ENCODE data around the gene RELL1. TPM values are rescaled to one million over a fixed set of nuclear protein-coding genes. Genes with fewer than 3 reads are reported as not detected.

RELL1 gene
- total RNA-seq, 1 donor from 2014 or later: 23.1 TPM

DNA sequence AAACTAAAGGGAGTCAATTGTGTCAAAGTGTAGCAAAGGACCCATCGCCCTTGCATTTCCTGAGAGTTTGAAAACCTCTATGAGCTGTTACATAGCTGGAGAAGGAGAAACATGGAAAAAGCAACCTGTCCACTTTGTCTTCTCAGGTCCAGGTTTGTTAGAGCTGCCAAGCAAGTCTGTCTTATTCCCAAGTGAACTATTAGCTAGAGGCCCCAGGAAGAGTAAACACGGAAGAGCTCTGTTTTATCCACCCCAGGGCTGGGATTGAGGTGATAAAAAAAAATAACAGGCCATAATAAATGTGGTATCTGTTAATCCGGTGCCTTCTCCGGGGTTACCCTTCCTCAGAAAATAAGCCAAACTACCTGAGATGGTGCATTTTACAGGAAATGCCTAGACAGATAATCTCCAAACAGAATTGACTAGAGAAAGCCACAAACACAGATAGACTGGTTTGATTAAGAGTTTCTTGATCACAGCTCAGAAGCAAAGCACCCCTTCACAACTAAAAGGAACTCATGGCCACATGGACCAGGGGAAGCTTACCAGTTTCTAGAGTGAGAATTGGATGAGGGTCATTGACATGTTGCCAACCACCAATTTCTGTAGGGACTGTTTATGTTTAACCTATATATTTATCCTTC lies 35.9 kb upstream of the RELL1 start:
- no peaks in the 10 kb centered on the region for H3K27me3 Mint-ChIP-seq (ENCODE audit: low read depth, unreplicated experiment)
- H2AFZ ChIP-seq (ENCODE audit: low read depth, low read length): no peak overlapping the region
- H3K4me3 Mint-ChIP-seq (ENCODE audit: unreplicated experiment): no peak overlapping the region
- TF ChIP-seq, protein P1, sequence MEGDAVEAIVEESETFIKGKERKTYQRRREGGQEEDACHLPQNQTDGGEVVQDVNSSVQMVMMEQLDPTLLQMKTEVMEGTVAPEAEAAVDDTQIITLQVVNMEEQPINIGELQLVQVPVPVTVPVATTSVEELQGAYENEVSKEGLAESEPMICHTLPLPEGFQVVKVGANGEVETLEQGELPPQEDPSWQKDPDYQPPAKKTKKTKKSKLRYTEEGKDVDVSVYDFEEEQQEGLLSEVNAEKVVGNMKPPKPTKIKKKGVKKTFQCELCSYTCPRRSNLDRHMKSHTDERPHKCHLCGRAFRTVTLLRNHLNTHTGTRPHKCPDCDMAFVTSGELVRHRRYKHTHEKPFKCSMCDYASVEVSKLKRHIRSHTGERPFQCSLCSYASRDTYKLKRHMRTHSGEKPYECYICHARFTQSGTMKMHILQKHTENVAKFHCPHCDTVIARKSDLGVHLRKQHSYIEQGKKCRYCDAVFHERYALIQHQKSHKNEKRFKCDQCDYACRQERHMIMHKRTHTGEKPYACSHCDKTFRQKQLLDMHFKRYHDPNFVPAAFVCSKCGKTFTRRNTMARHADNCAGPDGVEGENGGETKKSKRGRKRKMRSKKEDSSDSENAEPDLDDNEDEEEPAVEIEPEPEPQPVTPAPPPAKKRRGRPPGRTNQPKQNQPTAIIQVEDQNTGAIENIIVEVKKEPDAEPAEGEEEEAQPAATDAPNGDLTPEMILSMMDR (IDR thresholded peaks at IDR 0.05; ENCODE audit: insufficient read depth, low read depth, low read length): no peak
- TF ChIP-seq EZH2 (IDR thresholded peaks at IDR 0.05; ENCODE audit: insufficient read depth, low read length): no peak
- peaks cover 22% of the 10 kb centered on the region for H3K4me1 Mint-ChIP-seq (ENCODE audit: low read depth, unreplicated experiment)
- peaks cover 5% of the 10 kb centered on the region for H3K4me1 ChIP-seq (ENCODE audit: insufficient read depth, low read length)
- no peaks in the 10 kb centered on the region for H4K20me1 ChIP-seq (ENCODE audit: insufficient read depth, low read length)
- no peaks in the 10 kb centered on the region for H3K36me3 Mint-ChIP-seq (ENCODE audit: low read depth, unreplicated experiment)
- no peak overlapping the region for H3K27ac Mint-ChIP-seq (ENCODE audit: unreplicated experiment)
- no peaks in the 10 kb centered on the region for H3K79me2 ChIP-seq (ENCODE audit: insufficient read depth, low read length)
- no peak overlapping the region for H3K4me3 ChIP-seq (ENCODE audit: insufficient read depth, low read depth, low read length)
- DNase-seq (ENCODE audit: low read depth): no peak
- H3K9ac ChIP-seq (ENCODE audit: low read length): no peak overlapping the region
- H3K27ac ChIP-seq (ENCODE audit: low read depth, low read length): no peak overlapping the region
- H3K9me3 Mint-ChIP-seq (ENCODE audit: unreplicated experiment): no peaks in the 10 kb centered on the region
- H3K27me3 ChIP-seq (ENCODE audit: insufficient read depth, low read length): no peaks in the 10 kb centered on the region
- H3K9me3 ChIP-seq (ENCODE audit: insufficient read depth, low read depth, low read length): no peaks in the 10 kb centered on the region
- no peak overlapping the region for H3K4me2 ChIP-seq (ENCODE audit: low read length)
- FAIRE-seq: no peak
- no peaks in the 10 kb centered on the region for H3K36me3 ChIP-seq (ENCODE audit: insufficient read depth, low read length)

DNA sequence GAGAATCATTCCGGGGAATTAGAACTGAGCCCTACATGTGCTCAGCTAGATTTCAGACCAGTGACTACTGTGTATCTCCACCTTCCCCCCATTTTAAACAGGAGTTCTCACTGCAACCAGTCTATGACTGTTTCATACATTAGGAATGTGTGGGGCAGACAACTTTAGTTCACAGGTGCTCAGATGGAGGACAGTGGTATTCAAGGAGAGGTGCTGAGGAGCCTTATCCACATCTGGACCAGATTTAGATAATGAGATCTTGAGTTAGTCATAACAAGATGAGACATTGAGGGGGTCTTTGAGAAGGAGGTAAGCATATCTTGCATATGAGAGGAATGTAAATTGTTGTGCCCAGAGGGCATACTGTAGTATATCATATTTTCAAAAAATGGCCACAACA lies 32.8 kb upstream of the RELL1 start:
- Mint-ChIP-seq H3K27me3 (ENCODE audit: low read depth, unreplicated experiment) (no peaks in the 10 kb centered on the region), H3K27ac (ENCODE audit: unreplicated experiment) (peak overlapping the region; percentile 35), H3K36me3 (ENCODE audit: low read depth, unreplicated experiment) (no peaks in the 10 kb centered on the region), H3K4me1 (ENCODE audit: low read depth, unreplicated experiment) (peaks cover 22% of the 10 kb centered on the region), H3K4me3 (ENCODE audit: unreplicated experiment) (no peak overlapping the region), H3K9me3 (ENCODE audit: unreplicated experiment) (no peaks in the 10 kb centered on the region)
- Histone ChIP-seq H3K4me2 (ENCODE audit: low read length) (no peak overlapping the region), H3K79me2 (ENCODE audit: insufficient read depth, low read length) (no peaks in the 10 kb centered on the region), H3K4me3 (ENCODE audit: insufficient read depth, low read depth, low read length) (no peak overlapping the region), H3K27ac (ENCODE audit: low read depth, low read length) (no peak overlapping the region), H3K4me1 (ENCODE audit: insufficient read depth, low read length) (peaks cover 9% of the 10 kb centered on the region), H3K36me3 (ENCODE audit: insufficient read depth, low read length) (no peaks in the 10 kb centered on the region), H4K20me1 (ENCODE audit: insufficient read depth, low read length) (no peaks in the 10 kb centered on the region), H3K27me3 (ENCODE audit: insufficient read depth, low read length) (no peaks in the 10 kb centered on the region), H3K9ac (ENCODE audit: low read length) (no peak overlapping the region), H3K9me3 (ENCODE audit: insufficient read depth, low read depth, low read length) (no peaks in the 10 kb centered on the region), H2AFZ (ENCODE audit: low read depth, low read length) (no peak overlapping the region)
- peak; percentile 47 for DNase-seq (ENCODE audit: low read depth)
- no peak for FAIRE-seq
- TF ChIP-seq EZH2 (IDR thresholded peaks at IDR 0.05; ENCODE audit: insufficient read depth, low read length): no peak
- TF ChIP-seq, protein P1 (IDR thresholded peaks at IDR 0.05; ENCODE audit: insufficient read depth, low read depth, low read length): no peak

DNA sequence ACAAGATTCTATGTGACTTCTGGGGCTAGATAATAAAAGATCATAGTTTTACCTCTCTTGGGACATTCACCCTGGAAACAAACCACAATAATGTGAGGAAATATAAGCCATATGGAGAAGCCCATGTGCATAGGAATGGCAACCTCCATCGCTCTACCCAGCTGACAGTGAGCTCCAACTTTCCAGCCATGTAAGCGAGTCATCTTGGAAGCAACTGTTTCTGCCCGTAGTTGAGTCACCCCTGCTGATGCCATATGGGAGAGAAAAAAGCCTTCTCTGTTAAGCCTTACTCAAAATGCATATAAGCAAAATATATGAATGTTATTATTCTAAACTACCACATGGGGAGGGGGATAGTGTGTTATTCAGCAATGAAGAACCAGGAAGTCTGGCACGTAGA lies 31.4 kb upstream of the RELL1 start:
- Mint-ChIP-seq H3K9me3 (ENCODE audit: unreplicated experiment) (no peaks in the 10 kb centered on the region), H3K27me3 (ENCODE audit: low read depth, unreplicated experiment) (no peaks in the 10 kb centered on the region), H3K4me1 (ENCODE audit: low read depth, unreplicated experiment) (peaks cover 22% of the 10 kb centered on the region), H3K36me3 (ENCODE audit: low read depth, unreplicated experiment) (no peaks in the 10 kb centered on the region), H3K4me3 (ENCODE audit: unreplicated experiment) (peak overlapping the region; percentile 18), H3K27ac (ENCODE audit: unreplicated experiment) (peak overlapping the region; percentile 77)
- no peak for TF ChIP-seq EZH2 (IDR thresholded peaks at IDR 0.05; ENCODE audit: insufficient read depth, low read length)
- TF ChIP-seq, protein P1 (IDR thresholded peaks at IDR 0.05; ENCODE audit: insufficient read depth, low read depth, low read length): no peak
- H3K9ac ChIP-seq (ENCODE audit: low read length): no peak overlapping the region
- H3K36me3 ChIP-seq (ENCODE audit: insufficient read depth, low read length): no peaks in the 10 kb centered on the region
- H3K9me3 ChIP-seq (ENCODE audit: insufficient read depth, low read depth, low read length): no peaks in the 10 kb centered on the region
- H3K4me1 ChIP-seq (ENCODE audit: insufficient read depth, low read length): peaks cover 9% of the 10 kb centered on the region
- DNase-seq (ENCODE audit: low read depth) (peak; percentile 63), FAIRE-seq (no peak)
- H3K79me2 ChIP-seq (ENCODE audit: insufficient read depth, low read length): no peaks in the 10 kb centered on the region
- no peak overlapping the region for H3K4me3 ChIP-seq (ENCODE audit: insufficient read depth, low read depth, low read length)
- H2AFZ ChIP-seq (ENCODE audit: low read depth, low read length): no peak overlapping the region
- H4K20me1 ChIP-seq (ENCODE audit: insufficient read depth, low read length): no peaks in the 10 kb centered on the region
- H3K4me2 ChIP-seq (ENCODE audit: low read length): no peak overlapping the region
- H3K27ac ChIP-seq (ENCODE audit: low read depth, low read length): no peak overlapping the region
- H3K27me3 ChIP-seq (ENCODE audit: insufficient read depth, low read length): no peaks in the 10 kb centered on the region
